H1 (cell line): Measurements from ENCODE around the gene PRKG2. TPM values are rescaled to one million over a fixed set of nuclear protein-coding genes. Genes with fewer than 3 reads are reported as not detected.

ENCODE experiments used
- CTCF ChIA-PET: fragments of 300-600 bp; sonication (Branson Sonifier 250); formaldehyde crosslinking; loops from one replicate; lab custom pipeline; 2021; ENCODE audit not compliant: partially characterized antibody; lab: Charles Lee
- POLR2A ChIA-PET: fragments of 300-600 bp; sonication (Branson Sonifier 250); formaldehyde crosslinking; loops from one replicate; lab custom pipeline; 2021; ENCODE audit warnings: inconsistent platforms; ENCODE audit not compliant: partially characterized antibody; lab: Charles Lee
- DNase-seq, 2 experiments: peaks; one replicate each; pipeline versions ENCODE4 v3.0.0 to v3.0.0-alpha.2; 2010 to 2022; ENCODE audit warnings: low spot score in 2 of 2, low read depth in 1 of 2, mixed read lengths in 1 of 2
- FAIRE-seq: peaks from 2 replicates; lab custom pipeline; 2011; peaks lifted over from hg19 to GRCh38; lab: Jason Lieb, UNC
- H2AFZ ChIP-seq: 2 replicates; pipeline ENCODE4 v1.8.1; 2012; ENCODE audit warnings: low read length, inconsistent platforms
- H2AK5ac ChIP-seq: 2 replicates; pipeline ENCODE4 v1.6.1; 2013; ENCODE audit warnings: low read depth, low read length
- H2BK120ac ChIP-seq: replicated peaks from 2 replicates; pipeline ENCODE3; 2013; ENCODE audit warnings: low read depth, low read length, inconsistent platforms
- H2BK12ac ChIP-seq: 2 replicates; pipeline ENCODE4 v1.6.1; 2013; ENCODE audit warnings: low read depth, low read length
- H2BK15ac ChIP-seq: 2 replicates; pipeline ENCODE4 v1.6.1; 2013; ENCODE audit warnings: low read length
- H2BK20ac ChIP-seq: 2 replicates; pipeline ENCODE4 v1.6.1; 2013; ENCODE audit warnings: low read length
- H2BK5ac ChIP-seq: 2 replicates; pipeline ENCODE4 v1.6.1; 2013; ENCODE audit warnings: low read depth, low read length
- H3K14ac ChIP-seq: 2 replicates; pipeline ENCODE4 v1.6.1; 2013; ENCODE audit warnings: inconsistent platforms; ENCODE audit not compliant: insufficient read length
- H3K18ac ChIP-seq: 2 replicates; pipeline ENCODE4 v1.6.1; 2013; ENCODE audit warnings: low read length; ENCODE audit errors: extremely low read depth
- H3K23ac ChIP-seq: 2 replicates; pipeline ENCODE4 v1.6.1; 2013; ENCODE audit warnings: inconsistent platforms; ENCODE audit not compliant: insufficient read length
- H3K23me2 ChIP-seq: 2 replicates; pipeline ENCODE4 v1.6.1; 2013; ENCODE audit warnings: low read depth, low read length
- H3K27ac ChIP-seq: 2 replicates; pipeline ENCODE4 v1.6.1; 2011; ENCODE audit warnings: low read depth, low read length, inconsistent platforms
- H3K27me3 ChIP-seq, 4 experiments: replicated peaks in 1 of 4; 1 replicate in 1 of 4; 2 replicates in 3 of 4; pipeline versions ENCODE4 v1.6.1 to v1.8.1; 2011 to 2013; ENCODE audit warnings: low read length in 3 of 4, mild to moderate bottlenecking in 3 of 4, inconsistent platforms in 2 of 4, mixed read lengths in 2 of 4, moderate library complexity in 1 of 4; ENCODE audit not compliant: control insufficient read depth in 3 of 4, insufficient read depth in 3 of 4; ENCODE audit errors: extremely low read depth in 1 of 4
- H3K36me3 ChIP-seq, 4 experiments: 2 replicates each; pipeline versions ENCODE4 v1.6.1 to v1.8.1; 2011 to 2013; ENCODE audit warnings: mild to moderate bottlenecking in 4 of 4, low read length in 3 of 4, moderate library complexity in 2 of 4, control low read depth in 1 of 4, inconsistent platforms in 1 of 4; ENCODE audit not compliant: insufficient read depth in 4 of 4, control insufficient read depth in 2 of 4
- H3K4ac ChIP-seq: replicated peaks from 2 replicates; pipeline ENCODE3; 2013; ENCODE audit warnings: low read length, low read depth, mixed read lengths, inconsistent platforms; ENCODE audit not compliant: insufficient read length
- H3K4me1 ChIP-seq, 4 experiments: replicated peaks in 1 of 4; 1 replicate in 1 of 4; 2 replicates in 3 of 4; pipeline versions ENCODE4 v1.6.1 to v1.8.1; 2011 to 2013; ENCODE audit warnings: low read length in 3 of 4, inconsistent platforms in 2 of 4, mixed read lengths in 1 of 4; ENCODE audit not compliant: insufficient read depth in 4 of 4, control insufficient read depth in 3 of 4
- H3K4me2 ChIP-seq, 2 experiments: 2 replicates each; pipeline versions ENCODE4 v1.6.1 to v1.8.1; 2011 to 2013; ENCODE audit warnings: low read depth in 2 of 2, low read length in 2 of 2, control low read depth in 1 of 2, inconsistent platforms in 1 of 2, mild to moderate bottlenecking in 1 of 2; ENCODE audit not compliant: insufficient read depth in 1 of 2
- H3K4me3 ChIP-seq, 4 experiments: fragments of 200-600, 300-600 bp in 1 of 4; sonication (generic), shearing (Covaris generic), sonication (Bioruptor Twin) in 1 of 4; 2 replicates each; pipeline versions ENCODE4 v1.5.1 to v1.8.1; 2011 to 2016; ENCODE audit warnings: low read length in 4 of 4, low read depth in 3 of 4, control low read depth in 2 of 4, inconsistent platforms in 2 of 4, mild to moderate bottlenecking in 2 of 4, mixed read lengths in 1 of 4, moderate library complexity in 1 of 4; ENCODE audit not compliant: insufficient read depth in 2 of 4; ENCODE audit errors: extremely low read depth in 1 of 4
- H3K56ac ChIP-seq: replicated peaks from 2 replicates; pipeline ENCODE3; 2013; ENCODE audit warnings: low read depth, mild to moderate bottlenecking, mixed read lengths, low read length, inconsistent platforms; ENCODE audit not compliant: insufficient read length
- H3K79me1 ChIP-seq: 2 replicates; pipeline ENCODE4 v1.6.1; 2013; ENCODE audit warnings: low read depth, low read length, control low read depth
- H3K79me2 ChIP-seq, 2 experiments: 2 replicates each; pipeline versions ENCODE4 v1.6.1 to v1.8.1; 2012 to 2013; ENCODE audit warnings: low read length in 2 of 2, mild to moderate bottlenecking in 2 of 2, inconsistent platforms in 1 of 2; ENCODE audit not compliant: insufficient read depth in 2 of 2, control insufficient read depth in 1 of 2
- H3K9ac ChIP-seq, 4 experiments: replicated peaks in 1 of 4; 1 replicate in 1 of 4; 2 replicates in 3 of 4; pipeline versions ENCODE4 v1.6.1 to v1.8.1; 2011 to 2013; ENCODE audit warnings: low read depth in 3 of 4, low read length in 3 of 4, control low read depth in 2 of 4, mild to moderate bottlenecking in 2 of 4, moderate library complexity in 2 of 4, inconsistent platforms in 1 of 4; ENCODE audit errors: extremely low read depth in 1 of 4
- H3K9me3 ChIP-seq, 2 experiments: 2 replicates each; pipeline versions ENCODE4 v1.6.1 to v1.8.1; 2012 to 2013; ENCODE audit warnings: mild to moderate bottlenecking in 2 of 2, moderate library complexity in 2 of 2, control low read depth in 1 of 2, inconsistent platforms in 1 of 2, low read depth in 1 of 2, low read length in 1 of 2, mixed read lengths in 1 of 2; ENCODE audit not compliant: insufficient read depth in 2 of 2
- H4K20me1 ChIP-seq, 2 experiments: replicated peaks in 1 of 2; 2 replicates each; pipeline versions ENCODE3 to v1.8.1; 2011 to 2013; ENCODE audit warnings: inconsistent platforms in 2 of 2, low read length in 2 of 2, mild to moderate bottlenecking in 1 of 2; ENCODE audit not compliant: insufficient read depth in 2 of 2, control insufficient read depth in 1 of 2
- H4K5ac ChIP-seq: 2 replicates; pipeline ENCODE4 v1.6.1; 2013; ENCODE audit warnings: low read length, low read depth, mixed read lengths, inconsistent platforms; ENCODE audit not compliant: insufficient read length
- H4K8ac ChIP-seq: 2 replicates; pipeline ENCODE4 v1.8.0; 2013; ENCODE audit warnings: mild to moderate bottlenecking, moderate library complexity, low read length, inconsistent platforms; ENCODE audit not compliant: insufficient read depth; ENCODE audit errors: extremely low read depth
- H4K91ac ChIP-seq: replicated peaks from 2 replicates; pipeline ENCODE3; 2013; ENCODE audit warnings: low read length, mixed read lengths, inconsistent platforms; ENCODE audit not compliant: insufficient read length
- ATF2 ChIP-seq: IDR thresholded peaks from 2 replicates; pipeline ENCODE4 v1.6.1; 2012; ENCODE audit warnings: low read length, inconsistent platforms
- BACH1 ChIP-seq: IDR thresholded peaks from 2 replicates; pipeline ENCODE4 v1.6.1; 2012; ENCODE audit warnings: low read length, improper control_type of control experiment
- CHD1 ChIP-seq: IDR thresholded peaks from 2 replicates; pipeline ENCODE4 v1.6.1; 2012; ENCODE audit warnings: low read depth, low read length, improper control_type of control experiment
- CTCF ChIP-seq, 3 experiments: IDR thresholded peaks; 1 replicate in 2 of 3; 2 replicates in 1 of 3; pipeline versions ENCODE4 v1.5.1 to v1.6.1; 2011; ENCODE audit warnings: low read length in 3 of 3, mild to moderate bottlenecking in 3 of 3, inconsistent platforms in 2 of 3, low read depth in 1 of 3, moderate library complexity in 1 of 3; ENCODE audit not compliant: insufficient read depth in 1 of 3; ENCODE audit errors: control extremely low read depth in 1 of 3
- EGR1 ChIP-seq: IDR thresholded peaks from 2 replicates; pipeline ENCODE4 v1.6.1; 2011; ENCODE audit warnings: low read depth, low read length, borderline replicate concordance
- EZH2 ChIP-seq: fragments of 200-600 bp; sonication (generic); IDR thresholded peaks from 2 replicates; pipeline ENCODE4 v1.7.1; 2012; ENCODE audit warnings: low read depth, mild to moderate bottlenecking, moderate library complexity, low read length, inconsistent platforms; ENCODE audit not compliant: severe bottlenecking
- JUN ChIP-seq: IDR thresholded peaks from 2 replicates; pipeline ENCODE4 v1.6.1; 2011; ENCODE audit warnings: low read depth, mild to moderate bottlenecking, improper control_type of control experiment, low read length
- JUND ChIP-seq: IDR thresholded peaks from 2 replicates; pipeline ENCODE4 v1.6.1; 2011; ENCODE audit warnings: mild to moderate bottlenecking, improper control_type of control experiment, low read length
- KDM4A ChIP-seq: IDR thresholded peaks from one replicate; pipeline ENCODE4 v1.7.1; 2012; ENCODE audit warnings: low read depth, mild to moderate bottlenecking, moderate library complexity, low read length, inconsistent platforms; ENCODE audit not compliant: severe bottlenecking
- POLR2A ChIP-seq, 2 experiments: IDR thresholded peaks; 1 replicate in 1 of 2; 2 replicates in 1 of 2; pipeline ENCODE4 v1.6.1; 2011; ENCODE audit warnings: low read depth in 2 of 2, low read length in 2 of 2, mild to moderate bottlenecking in 2 of 2; ENCODE audit errors: control extremely low read depth in 1 of 2
- SIRT6 ChIP-seq: IDR thresholded peaks from one replicate; pipeline ENCODE4 v1.7.1; 2012; ENCODE audit warnings: low read length, inconsistent platforms
- WGBS, 2 experiments: shearing (Covaris generic) in 1 of 2; methylation state at CpG; one replicate each; pipeline versions ENCODE4 v1.1.6 to v1.1.7; 2013 to 2015; ENCODE audit warnings: low lambda C conversion rate in 2 of 2, mixed read lengths in 2 of 2, inconsistent platforms in 1 of 2, low coverage in 1 of 2, missing lambda C conversion rate in 1 of 2; ENCODE audit not compliant: insufficient replicate concordance in 2 of 2, insufficient coverage in 1 of 2, insufficient read length in 1 of 2; ENCODE audit errors: extremely low coverage in 1 of 2, missing lambda C conversion rate in 1 of 2; 5-methylcytosine and 5-hydroxymethylcytosine counted together
- polyA plus RNA-seq, 7 experiments: library from polyadenylated mRNA; depleted of rRNA in 3 of 7; stranded (reverse) in 5 of 7; unstranded in 2 of 7; fragments of >200 nt in 5 of 7; fragments of 200-250 nt in 2 of 7; gene quantifications; 1 replicate in 5 of 7; 2 replicates in 1 of 7; 4 replicates in 1 of 7; pipeline versions ENCODE4 v1.2.1 to v1.2.3, GENCODE V29; 2011 to 2013; ENCODE audit warnings: missing spikeins in 2 of 7, mixed read lengths in 2 of 7
- total RNA-seq: library from RNA; stranded (reverse); fragmentation: NEBNext Ultra II Directional; extraction: Animal tissue kit (Norgen Biotek cat#: 25700); gene quantifications from 2 replicates; pipeline ENCODE4 v1.2.1, GENCODE V29; 2021

Gene PRKG2
- total and polyA plus RNA-seq, 2 of the 8 experiments (the other 6 are each of a cell fraction or from before 2014, with no cell fraction given), result 0.45 to 1.2 TPM

GRCh38 chr4:81065446-81065845 lies 149.6 kb downstream of the PRKG2 start:
- no peak overlapping the region for H3K4me2 ChIP-seq
- no peak overlapping the region for H3K23ac ChIP-seq
- H3K27me3 ChIP-seq, result no peaks in the 10 kb centered on the region
- H2BK120ac ChIP-seq, result no peak overlapping the region
- no peak overlapping the region for H3K9ac ChIP-seq
- no peak overlapping the region for H2BK15ac ChIP-seq
- no peak overlapping the region for H3K14ac ChIP-seq
- H3K4ac ChIP-seq, result no peak overlapping the region
- ChIA-PET POLR2A (interaction anchor here (0.9 kb wide), 1 partner anchor 12 kb away, joined by 3 read pairs; no protein-coding TSS in a partner anchor), CTCF (interaction anchor here (0.6 to 1.5 kb wide), 3 partner anchors 195 to 844 kb away, joined by 3 to 5 read pairs (median 4); no protein-coding TSS in a partner anchor)
- no peak overlapping the region for H4K8ac ChIP-seq
- H3K36me3 ChIP-seq, result no peaks in the 10 kb centered on the region
- no peak overlapping the region for H2AFZ ChIP-seq
- no peak overlapping the region for H2AK5ac ChIP-seq
- H4K20me1 ChIP-seq, result no peaks in the 10 kb centered on the region
- H4K91ac ChIP-seq, result no peak overlapping the region
- H3K79me1 ChIP-seq, result no peaks in the 10 kb centered on the region
- H2BK12ac ChIP-seq, result no peak overlapping the region
- 71% methylated on average over 5 of the region's 5 CpGs; no CpG with 5 or more reads in 1 of the 2 experiments for WGBS, 2 experiments
- no peak overlapping the region for H3K27ac ChIP-seq
- H3K79me2 ChIP-seq, result no peaks in the 10 kb centered on the region
- no peaks in the 10 kb centered on the region for H3K9me3 ChIP-seq
- no peak overlapping the region for H3K18ac ChIP-seq
- no peaks in the 10 kb centered on the region for H3K4me1 ChIP-seq
- no peak overlapping the region for H2BK20ac ChIP-seq
- no peak overlapping the region for H2BK5ac ChIP-seq
- no peak overlapping the region for H4K5ac ChIP-seq
- DNase-seq (no peak), FAIRE-seq (no peak)
- no peak overlapping the region for H3K56ac ChIP-seq
- H3K4me3 ChIP-seq, result no peak overlapping the region
- H3K23me2 ChIP-seq, result no peaks in the 10 kb centered on the region
- no peak for TF ChIP-seq JUND
- TF ChIP-seq POLR2A (IDR thresholded peaks at IDR 0.05; ENCODE audit: control extremely low read depth in 1 of 2, low read depth in 2 of 2, low read length in 2 of 2), result no peak
- TF ChIP-seq EGR1, result no peak
- no peak for TF ChIP-seq CTCF (IDR thresholded peaks at IDR 0.05; ENCODE audit: control extremely low read depth in 1 of 3, insufficient read depth in 1 of 3, low read depth in 1 of 3, low read length in 3 of 3)
- no peak for TF ChIP-seq CHD1
- no peak for TF ChIP-seq SIRT6
- no peak for TF ChIP-seq JUN
- TF ChIP-seq KDM4A, result no peak
- TF ChIP-seq ATF2, result no peak
- TF ChIP-seq EZH2, result no peak
- no peak for TF ChIP-seq BACH1
